Thoracic aorta (tissue), 2 donors: Measurements from ENCODE around the gene ADRM1. TPM values are rescaled to one million over a fixed set of nuclear protein-coding genes. Genes with fewer than 3 reads are reported as not detected.

Experiments
- ATAC-seq: fragments of 150-250 bp; one replicate; pipeline ENCODE4 v1.8.0; 2017; ENCODE audit warnings: low read depth; ENCODE audit not compliant: insufficient number of reproducible peaks, low FRiP score
- DNase-seq: peaks from one replicate; pipeline ENCODE4 v3.0.0-alpha.2; 2020; ENCODE audit warnings: low spot score
- H3K27ac ChIP-seq, 2 donors: fragments of 200-600 bp; sonication (generic); 1 replicate in 1 of 2; 2 replicates in 1 of 2; pipeline ENCODE4 v1.5.1; 2016; ENCODE audit warnings: mild to moderate bottlenecking in 2 of 2, moderate library complexity in 2 of 2
- H3K27me3 ChIP-seq: fragments of 200-600 bp; sonication (generic); replicated peaks from 2 replicates; pipeline ENCODE4 v1.6.0; 2016; ENCODE audit warnings: mild to moderate bottlenecking; ENCODE audit not compliant: insufficient read depth
- H3K36me3 ChIP-seq: fragments of 200-600 bp; sonication (generic); one replicate; pipeline ENCODE4 v1.5.1; 2016
- H3K4me1 ChIP-seq, 2 donors: fragments of 200-600 bp; sonication (generic); 1 replicate in 1 of 2; 2 replicates in 1 of 2; pipeline versions ENCODE4 v1.5.1 to v1.6.0; 2016; ENCODE audit warnings: low read depth in 2 of 2, mild to moderate bottlenecking in 1 of 2; ENCODE audit not compliant: control insufficient read depth in 1 of 2
- H3K4me3 ChIP-seq: fragments of 200-600 bp; sonication (generic); 2 replicates; pipeline ENCODE4 v1.5.1; 2016; ENCODE audit warnings: mild to moderate bottlenecking
- H3K9me3 ChIP-seq: fragments of 200-600 bp; sonication (generic); 2 replicates; pipeline ENCODE4 v1.5.1; 2016
- total RNA-seq, 2 donors: library from RNA; depleted of rRNA; stranded (reverse); fragments of >200 nt; gene quantifications; one replicate each; pipeline versions ENCODE4 v1.1.0 to v1.2.3, GENCODE V29; 2016
- TF ChIP-seq, protein P1 (sequence below): fragments of 200-600 bp; sonication (generic); IDR thresholded peaks from one replicate; pipeline ENCODE4 v1.5.1; 2019; ENCODE audit warnings: antibody characterized with exemption

Gene ADRM1
- total RNA-seq, 2 donors from 2014 or later = 98.8 to 113 TPM

DNA sequence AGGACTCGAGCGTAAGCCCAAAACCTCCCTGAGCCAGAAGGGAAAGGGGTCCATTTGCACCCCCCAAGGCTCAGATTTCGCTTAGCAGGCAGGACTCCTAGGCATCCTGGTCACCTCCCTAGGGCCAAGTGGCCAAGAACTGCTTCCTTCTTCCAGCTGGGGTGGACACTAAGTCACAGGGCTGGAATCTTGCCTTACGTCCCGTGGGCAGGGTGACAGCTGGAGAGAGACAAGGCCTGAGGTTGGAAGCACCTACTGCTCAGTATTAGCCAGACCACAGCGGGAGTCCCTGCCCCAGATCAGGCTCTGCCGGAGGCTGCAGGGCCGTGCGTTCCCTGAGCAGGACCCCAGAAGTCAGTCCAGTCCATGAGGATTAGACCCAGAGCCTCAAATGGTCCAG, 44.6 kb downstream of the ADRM1 start:
- no peak overlapping the region for H3K27ac ChIP-seq
- TF ChIP-seq, protein P1, sequence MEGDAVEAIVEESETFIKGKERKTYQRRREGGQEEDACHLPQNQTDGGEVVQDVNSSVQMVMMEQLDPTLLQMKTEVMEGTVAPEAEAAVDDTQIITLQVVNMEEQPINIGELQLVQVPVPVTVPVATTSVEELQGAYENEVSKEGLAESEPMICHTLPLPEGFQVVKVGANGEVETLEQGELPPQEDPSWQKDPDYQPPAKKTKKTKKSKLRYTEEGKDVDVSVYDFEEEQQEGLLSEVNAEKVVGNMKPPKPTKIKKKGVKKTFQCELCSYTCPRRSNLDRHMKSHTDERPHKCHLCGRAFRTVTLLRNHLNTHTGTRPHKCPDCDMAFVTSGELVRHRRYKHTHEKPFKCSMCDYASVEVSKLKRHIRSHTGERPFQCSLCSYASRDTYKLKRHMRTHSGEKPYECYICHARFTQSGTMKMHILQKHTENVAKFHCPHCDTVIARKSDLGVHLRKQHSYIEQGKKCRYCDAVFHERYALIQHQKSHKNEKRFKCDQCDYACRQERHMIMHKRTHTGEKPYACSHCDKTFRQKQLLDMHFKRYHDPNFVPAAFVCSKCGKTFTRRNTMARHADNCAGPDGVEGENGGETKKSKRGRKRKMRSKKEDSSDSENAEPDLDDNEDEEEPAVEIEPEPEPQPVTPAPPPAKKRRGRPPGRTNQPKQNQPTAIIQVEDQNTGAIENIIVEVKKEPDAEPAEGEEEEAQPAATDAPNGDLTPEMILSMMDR = no peak
- no peaks in the 10 kb centered on the region for H3K27me3 ChIP-seq
- no peaks in the 10 kb centered on the region for H3K9me3 ChIP-seq
- H3K4me1 ChIP-seq = peaks cover 0 to 4% of the 10 kb centered on the region in 2 donors
- no peak overlapping the region for H3K4me3 ChIP-seq
- H3K36me3 ChIP-seq = peaks cover 55% of the 10 kb centered on the region
- ATAC-seq = no peak
- no peak for DNase-seq

- H3K27ac ChIP-seq = no peak overlapping the region
- DNase-seq = no peak
- H3K27me3 ChIP-seq = no peaks in the 10 kb centered on the region
- no peak for ATAC-seq
- TF ChIP-seq, protein P1 = no peak
- H3K4me1 ChIP-seq = peaks cover 8 to 16% of the 10 kb centered on the region in 2 donors
- H3K36me3 ChIP-seq = peaks cover 55% of the 10 kb centered on the region
- no peaks in the 10 kb centered on the region for H3K9me3 ChIP-seq
- no peak overlapping the region for H3K4me3 ChIP-seq
These were observed 45.8 kb downstream of the ADRM1 start for GRCh38 chr20:62348604-62349003.

GRCh38 chr20:62349556-62350097, 46.8 kb downstream of the ADRM1 start:
- Histone ChIP-seq H3K36me3 (peaks cover 50% of the 10 kb centered on the region), H3K4me1 (peaks cover 15 to 26% of the 10 kb centered on the region in 2 donors), H3K27me3 (no peaks in the 10 kb centered on the region), H3K4me3 (no peak overlapping the region), H3K27ac (no peak overlapping the region), H3K9me3 (no peaks in the 10 kb centered on the region)
- TF ChIP-seq, protein P1 = no peak
- DNase-seq (no peak), ATAC-seq (no peak)

GRCh38 chr20:62350098-62350628, 47.4 kb downstream of the ADRM1 start:
- Histone ChIP-seq H3K27me3 (no peaks in the 10 kb centered on the region), H3K4me1 (peaks cover 21 to 31% of the 10 kb centered on the region in 2 donors), H3K4me3 (no peak overlapping the region), H3K27ac (no peak overlapping the region), H3K9me3 (no peaks in the 10 kb centered on the region), H3K36me3 (peaks cover 47% of the 10 kb centered on the region)
- TF ChIP-seq, protein P1 = no peak
- DNase-seq (no peak), ATAC-seq (no peak)

GRCh38 chr20:62350629-62351422, 48.0 kb downstream of the ADRM1 start:
- Histone ChIP-seq H3K9me3 (no peaks in the 10 kb centered on the region), H3K36me3 (peaks cover 43% of the 10 kb centered on the region), H3K27ac (no peak overlapping the region), H3K4me1 (peaks cover 27 to 38% of the 10 kb centered on the region in 2 donors), H3K27me3 (no peaks in the 10 kb centered on the region), H3K4me3 (no peak overlapping the region)
- ATAC-seq = no peak
- TF ChIP-seq, protein P1 = no peak
- no peak for DNase-seq
